Body of pancreas (tissue), 4 donors: Measurements from ENCODE around the gene CGB2. TPM values are rescaled to one million over a fixed set of nuclear protein-coding genes. Genes with fewer than 3 reads are reported as not detected.

ENCODE experiments used
- ATAC-seq: fragments of 150-250 bp; one replicate; pipeline ENCODE4 v1.9.1; 2016
- DNase-seq, 4 donors: peaks; one replicate each; pipeline ENCODE4 v3.0.0-alpha.2; 2019
- H3K27ac ChIP-seq, 4 donors: fragments of 200-600 bp; sonication (generic); 1 replicate in 3 of 4; 2 replicates in 1 of 4; pipeline versions ENCODE4 v1.5.1 to v1.6.1; 2016 to 2019; ENCODE audit warnings: mild to moderate bottlenecking in 1 of 4, mixed read lengths in 1 of 4, moderate library complexity in 1 of 4
- H3K27me3 ChIP-seq, 2 donors: fragments of 200-600 bp; sonication (generic); one replicate each; pipeline ENCODE4 v1.6.0; 2016; ENCODE audit warnings: mild to moderate bottlenecking in 1 of 2
- H3K36me3 ChIP-seq, 2 donors: fragments of 200-600 bp; sonication (generic); replicated peaks in 1 of 2; 2 replicates each; pipeline ENCODE4 v1.5.1; 2016; ENCODE audit warnings: low read depth in 2 of 2; ENCODE audit not compliant: insufficient read depth in 1 of 2
- H3K4me1 ChIP-seq: fragments of 200-600 bp; sonication (generic); one replicate; pipeline ENCODE4 v1.6.0; 2016
- H3K4me3 ChIP-seq, 2 donors: fragments of 200-600 bp; sonication (generic); 1 replicate in 1 of 2; 2 replicates in 1 of 2; pipeline ENCODE4 v1.5.1; 2016 to 2019
- H3K9me3 ChIP-seq, 3 donors: fragments of 200-600 bp; sonication (generic); 1 replicate in 2 of 3; 2 replicates in 1 of 3; pipeline ENCODE4 v1.5.1; 2016
- CTCF ChIP-seq, 7 experiments: fragments of 450-650 bp in 4 of 7; fragments of 200-600 bp in 3 of 7; sonication (generic) in 3 of 7; IDR thresholded peaks; one replicate each; pipeline ENCODE4 v1.5.1; 2016 to 2019; ENCODE audit warnings: antibody characterized with exemption in 7 of 7
- POLR2A ChIP-seq, 3 donors: fragments of 450-650 bp; IDR thresholded peaks; one replicate each; pipeline ENCODE4 v1.6.1; 2016; ENCODE audit warnings: antibody characterized with exemption in 3 of 3, mild to moderate bottlenecking in 2 of 3
- WGBS, 2 donors: methylation state at CpG; one replicate each; pipeline ENCODE4 v1.1.5; 2017; 5-methylcytosine and 5-hydroxymethylcytosine counted together
- intact Hi-C: fragments of 100-400 bp; cut with DNase I; formaldehyde crosslinking; loops from one replicate; pipeline ENCODE4 v1.15.1; 2023
- microRNA-seq, 2 donors: library from miRNA; unstranded; fragments of <30 nt; microRNA quantifications; one replicate each; pipeline ENCODE4, GENCODE V29; 2016; ENCODE audit warnings: borderline number of aligned reads in 2 of 2, borderline replicate concordance in 2 of 2
- small RNA-seq: library from RNA; depleted of rRNA; stranded (forward); fragments of <200 nt; gene quantifications from one replicate; pipeline ENCODE3, GENCODE V24; 2016
- total RNA-seq, 2 donors: library from RNA; depleted of rRNA; stranded (reverse); fragments of >200 nt; gene quantifications; one replicate each; pipeline ENCODE4 v1.1.0, GENCODE V29; 2016

The CGB2 gene
- total RNA-seq, 2 donors from 2014 or later = not detected

GRCh38 chr19:49080392-49080791 is 48.7 kb downstream of the CGB2 start:
- TF ChIP-seq POLR2A (IDR thresholded peaks at IDR 0.05) (no peak), CTCF (IDR thresholded peaks at IDR 0.05) (no peak)
- ATAC-seq = no peak
- peaks cover 12% of the 10 kb centered on the region for H3K4me1 ChIP-seq
- no peak for DNase-seq
- intact Hi-C loops = no loop called here
- no peak overlapping the region for H3K27ac ChIP-seq
- H3K4me3 ChIP-seq = no peak overlapping the region
- no peaks in the 10 kb centered on the region for H3K27me3 ChIP-seq
- H3K9me3 ChIP-seq = no peaks in the 10 kb centered on the region
- no peaks in the 10 kb centered on the region for H3K36me3 ChIP-seq
- WGBS, 2 donors = 66 to 82% methylated on average over 4 of the region's 4 CpGs

GRCh38 chr19:49081273-49081672 is 49.6 kb downstream of the CGB2 start:
- peaks cover 14% of the 10 kb centered on the region for H3K4me1 ChIP-seq
- H3K4me3 ChIP-seq = no peak overlapping the region
- H3K27ac ChIP-seq = no peak overlapping the region
- TF ChIP-seq POLR2A (IDR thresholded peaks at IDR 0.05) = no peak
- no peak for TF ChIP-seq CTCF (IDR thresholded peaks at IDR 0.05)
- DNase-seq (no peak), ATAC-seq (no peak)
- H3K27me3 ChIP-seq = no peaks in the 10 kb centered on the region
- intact Hi-C loops = no loop called here
- H3K9me3 ChIP-seq = no peaks in the 10 kb centered on the region
- H3K36me3 ChIP-seq = no peaks in the 10 kb centered on the region
- WGBS, 2 donors = 75 to 90% methylated on average over 1 of the region's 1 CpG

Small RNA genes lying within 50 kb of the gene (microRNA-seq; reads per million reads assigned to microRNA genes)
- 0 to 0.45 reads per million in 2 donors for gene MIR6798

Small RNA genes lying within 50 kb of the gene (small RNA-seq; reads per million reads assigned to genes)
- gene MIR6798 (not detected), gene RN7SL708P (not detected)

Other genes with a start within 250 kb of the CGB2 start
- gene BCAT2, start 220.9 kb upstream of the CGB2 start, total RNA-seq = 10 to 100 TPM; 34.5 to 56.0 TPM
- gene HSD17B14, start 195.4 kb upstream of the CGB2 start, total RNA-seq = 1 to 10 TPM; 2.1 to 3.3 TPM
- gene PLEKHA4, start 163.3 kb upstream of the CGB2 start, total RNA-seq = 10 to 100 TPM in 1 of 2 donors, 1 to 10 TPM in 1; 6.5 to 21.1 TPM
- gene PPP1R15A, start 159.5 kb upstream of the CGB2 start, total RNA-seq = 10 to 100 TPM; 17.9 to 49.4 TPM
- gene TULP2, start 133.1 kb upstream of the CGB2 start, total RNA-seq = not detected
- gene NUCB1, start 131.6 kb upstream of the CGB2 start, total RNA-seq = 100 to 1,000 TPM; 129 to 170 TPM
- gene DHDH, start 98.2 kb upstream of the CGB2 start, total RNA-seq = not detected
- gene BAX, start 77.0 kb upstream of the CGB2 start, total RNA-seq = 10 to 100 TPM; 15.3 to 22.7 TPM
- gene FTL, start 66.6 kb upstream of the CGB2 start, total RNA-seq = 1,000 to 10,000 TPM; 1,824 to 3,385 TPM
- 10 to 100 TPM in 1 of 2 donors, 1 to 10 TPM in 1; 7.5 to 17.8 TPM for gene GYS1, start 38.6 kb upstream of the CGB2 start, total RNA-seq
- 10 to 100 TPM; 46.5 to 47.2 TPM for gene RUVBL2, start 38.0 kb upstream of the CGB2 start, total RNA-seq
- gene LHB, start 14.8 kb upstream of the CGB2 start, total RNA-seq = 10 to 100 TPM in 1 of 2 donors, not detected in 1; 45.8 TPM
- not detected for gene CGB3, start 7.6 kb upstream of the CGB2 start, total RNA-seq
- gene CGB1, start 5.0 kb downstream of the CGB2 start, total RNA-seq = not detected
- gene CGB5, start 12.0 kb downstream of the CGB2 start, total RNA-seq = not detected
- gene CGB8, start 17.2 kb downstream of the CGB2 start, total RNA-seq = not detected
- not detected for gene CGB7, start 25.9 kb downstream of the CGB2 start, total RNA-seq
- gene NTF4, start 32.9 kb downstream of the CGB2 start, total RNA-seq = not detected
- gene KCNA7, start 40.8 kb downstream of the CGB2 start, total RNA-seq = not detected
- gene SNRNP70, start 53.6 kb downstream of the CGB2 start, total RNA-seq = 100 to 1,000 TPM; 199 to 588 TPM
- 10 to 100 TPM in 1 of 2 donors, 1 to 10 TPM in 1; 8.3 to 24.1 TPM for gene LIN7B, start 82.5 kb downstream of the CGB2 start, total RNA-seq
- 1 to 10 TPM in 1 of 2 donors, not detected in 1; 2.3 TPM for gene C19orf73, start 87.3 kb downstream of the CGB2 start, total RNA-seq
- 10 to 100 TPM in 1 of 2 donors, 1 to 10 TPM in 1; 6.7 to 15.2 TPM for gene PPFIA3, start 87.7 kb downstream of the CGB2 start, total RNA-seq
- 1 to 10 TPM; 2.1 to 4.3 TPM for gene HRC, start 123.5 kb downstream of the CGB2 start, total RNA-seq
- 10 to 100 TPM; 15.8 to 28.0 TPM for gene TRPM4, start 125.9 kb downstream of the CGB2 start, total RNA-seq